ENCODE results near the gene TRMT61A.
A peak's percentile ranks its signal among the peaks of the same experiment; 100 is the strongest.

Gene TRMT61A

DNA sequence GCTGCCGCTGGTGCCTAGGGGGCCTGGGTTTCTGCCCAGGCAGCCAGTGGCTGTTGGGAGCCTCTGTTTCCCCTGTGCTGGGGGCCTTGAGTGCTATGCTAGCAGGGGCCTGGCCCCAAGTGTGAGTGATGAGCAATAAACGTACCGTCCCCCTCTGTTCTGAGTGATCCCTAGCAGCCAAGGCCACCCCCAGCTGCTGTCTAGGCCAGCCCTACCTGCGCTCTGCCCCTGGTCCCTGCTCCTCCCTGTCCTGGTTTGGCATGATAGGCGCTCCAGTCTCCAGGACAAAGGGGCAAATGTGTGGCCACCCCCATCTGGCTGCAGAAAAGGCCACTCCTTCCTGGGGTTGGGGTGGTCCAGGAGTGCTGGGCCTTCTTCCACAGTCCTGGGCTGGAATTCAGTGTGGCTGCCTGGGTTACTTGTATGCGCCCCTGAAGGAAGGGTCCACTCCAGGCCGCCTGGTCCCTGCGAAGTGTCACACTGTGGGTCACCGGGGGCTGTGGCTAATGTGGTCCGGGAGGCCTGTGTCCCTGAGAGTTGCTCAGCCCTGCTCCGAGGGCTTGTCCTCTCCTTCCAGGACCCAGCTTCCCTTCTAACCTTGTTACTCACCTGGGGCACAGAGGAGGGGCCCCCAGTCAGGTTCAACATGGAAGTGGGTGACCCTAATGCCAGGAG lies 7.0 kb downstream of the TRMT61A start:
- DNase-seq (ENCODE audit: low read depth) = no peak

DNA sequence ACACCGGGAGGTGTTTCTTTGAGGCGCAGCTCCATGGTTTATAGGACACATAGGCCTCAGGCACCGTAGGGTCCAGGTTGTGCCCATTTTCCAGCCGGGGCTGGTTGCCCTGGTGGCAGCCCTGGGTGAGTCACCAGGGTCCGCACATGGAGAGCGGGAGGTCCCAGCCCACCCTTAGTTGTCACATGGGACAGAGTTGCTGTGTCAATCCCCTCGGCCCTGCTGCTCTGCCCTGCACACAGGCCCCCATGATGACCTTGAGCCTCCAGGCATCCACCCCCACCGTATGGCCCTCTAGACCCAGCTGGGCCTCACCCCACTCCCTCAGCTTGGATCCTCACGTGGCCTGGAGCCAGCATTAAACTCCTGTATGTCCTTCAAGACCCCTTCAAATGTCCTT lies 7.7 kb downstream of the TRMT61A start:
- no peak for DNase-seq (ENCODE audit: low read depth)

DNA sequence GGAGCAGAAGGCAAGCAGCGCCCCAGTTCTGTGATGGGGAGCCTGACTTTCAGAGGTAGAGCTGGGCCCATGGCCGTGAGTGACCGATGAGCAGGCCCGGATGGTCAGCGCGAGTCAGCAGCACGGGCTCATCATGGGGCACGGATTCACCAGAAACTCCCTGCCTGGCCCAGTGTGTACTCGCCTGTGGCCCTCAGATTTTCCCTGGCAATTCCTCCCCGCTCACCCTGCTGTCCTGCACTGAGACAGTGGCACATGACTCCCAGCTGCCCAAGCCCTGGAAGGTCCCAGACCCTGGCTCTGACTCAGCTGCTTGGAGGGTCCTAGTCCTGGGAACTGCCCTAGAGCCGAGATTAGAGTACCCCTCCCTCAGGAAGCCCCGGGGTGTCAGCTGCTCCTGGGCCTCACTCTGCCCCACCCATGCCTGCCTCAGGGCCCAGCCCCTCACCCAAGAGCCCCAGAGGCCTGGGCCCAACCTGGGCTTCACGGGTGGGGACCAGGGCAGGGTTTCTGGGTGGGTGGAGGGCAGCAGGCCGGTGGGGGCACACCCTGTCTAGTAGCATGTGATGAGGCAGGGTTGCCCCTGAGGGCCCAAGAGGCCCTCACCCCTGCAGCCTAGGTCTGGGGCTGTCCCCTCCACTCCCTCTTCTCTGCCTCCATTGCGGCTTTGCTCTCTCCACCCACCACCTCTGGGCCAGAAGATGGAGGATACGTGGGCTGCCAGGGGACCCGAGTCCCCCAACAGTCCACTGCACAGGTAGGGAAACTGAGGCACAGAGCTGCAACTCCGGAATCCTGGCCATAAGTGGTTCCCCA lies 8.4 kb downstream of the TRMT61A start:
- no peak for DNase-seq (ENCODE audit: low read depth)

DNA sequence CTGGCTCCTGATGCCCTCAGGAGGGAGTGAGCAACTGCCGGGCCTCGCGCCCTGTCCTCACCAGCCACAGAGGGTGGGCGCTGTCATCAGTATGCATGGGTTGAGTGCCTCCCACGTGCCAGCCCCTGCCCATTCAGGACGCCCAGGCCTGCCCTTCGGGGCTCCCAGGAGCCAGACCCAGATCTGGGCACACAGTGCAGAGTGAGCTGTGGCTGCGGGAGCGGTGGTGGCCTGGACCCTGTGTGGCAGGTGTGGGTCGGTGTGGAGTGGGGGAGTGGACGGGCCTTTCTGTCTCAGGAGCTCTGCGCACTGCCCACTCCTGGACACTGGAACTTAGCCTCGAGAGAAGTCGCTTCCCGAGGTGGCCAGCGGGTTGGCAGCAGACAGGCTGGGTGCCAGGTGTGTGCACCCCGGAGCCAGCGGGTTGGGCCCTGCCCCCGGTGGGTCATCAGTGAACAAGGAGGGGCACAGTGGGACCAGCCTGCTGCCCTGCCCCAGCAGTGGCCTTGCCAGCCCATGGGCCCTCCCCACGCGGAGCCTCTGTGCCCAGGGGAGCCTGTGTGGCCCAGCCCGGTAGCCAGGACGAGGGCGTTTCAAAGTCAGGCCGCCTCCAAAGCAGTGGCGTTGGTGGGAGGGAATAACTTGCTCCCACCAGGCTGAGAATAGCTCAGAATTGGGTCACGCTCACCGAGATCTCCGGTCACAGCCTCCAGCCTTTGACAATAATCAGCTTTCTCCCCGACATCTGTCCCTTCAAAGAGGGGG lies 9.5 kb downstream of the TRMT61A start:
- DNase-seq (ENCODE audit: low read depth) = no peak

DNA sequence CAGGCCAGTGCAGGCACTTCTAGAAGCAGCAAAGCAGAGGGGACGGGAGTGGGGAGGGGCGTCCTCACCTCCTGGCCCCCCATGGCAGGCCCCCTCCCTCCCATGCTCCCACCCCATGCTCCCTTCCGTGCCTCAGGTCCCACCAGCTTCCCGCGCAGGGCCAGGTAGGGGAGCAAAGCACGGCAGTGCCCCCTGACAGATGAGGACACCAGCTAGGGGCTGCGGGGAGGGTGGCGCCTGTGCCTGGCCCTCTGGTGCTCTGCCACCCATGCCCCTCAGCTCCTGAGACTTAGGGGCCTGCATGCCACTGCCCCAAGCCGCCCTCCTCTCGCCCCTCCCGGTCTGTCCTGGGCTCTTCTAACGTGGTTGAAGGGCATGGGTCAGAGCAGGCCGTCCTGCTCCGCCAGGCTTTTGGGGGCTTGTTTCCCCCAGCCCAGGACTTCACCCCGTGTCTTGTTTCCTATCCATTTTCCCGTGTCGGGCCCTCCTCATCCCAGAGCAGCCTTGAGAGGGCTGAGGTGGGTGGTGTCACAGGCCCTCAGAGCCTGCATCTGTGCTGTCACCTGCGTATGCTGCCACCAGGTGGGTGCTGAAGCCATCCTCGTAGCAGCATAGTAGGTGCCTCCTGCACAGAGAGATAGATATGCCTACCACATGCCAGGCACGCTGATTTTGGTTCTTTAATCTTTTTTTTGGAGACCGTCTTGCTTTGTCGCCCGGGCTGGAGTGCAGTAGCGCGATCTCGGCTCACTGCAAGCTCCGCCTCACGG lies 10.2 kb downstream of the TRMT61A start:
- no peak for DNase-seq (ENCODE audit: low read depth)

DNA sequence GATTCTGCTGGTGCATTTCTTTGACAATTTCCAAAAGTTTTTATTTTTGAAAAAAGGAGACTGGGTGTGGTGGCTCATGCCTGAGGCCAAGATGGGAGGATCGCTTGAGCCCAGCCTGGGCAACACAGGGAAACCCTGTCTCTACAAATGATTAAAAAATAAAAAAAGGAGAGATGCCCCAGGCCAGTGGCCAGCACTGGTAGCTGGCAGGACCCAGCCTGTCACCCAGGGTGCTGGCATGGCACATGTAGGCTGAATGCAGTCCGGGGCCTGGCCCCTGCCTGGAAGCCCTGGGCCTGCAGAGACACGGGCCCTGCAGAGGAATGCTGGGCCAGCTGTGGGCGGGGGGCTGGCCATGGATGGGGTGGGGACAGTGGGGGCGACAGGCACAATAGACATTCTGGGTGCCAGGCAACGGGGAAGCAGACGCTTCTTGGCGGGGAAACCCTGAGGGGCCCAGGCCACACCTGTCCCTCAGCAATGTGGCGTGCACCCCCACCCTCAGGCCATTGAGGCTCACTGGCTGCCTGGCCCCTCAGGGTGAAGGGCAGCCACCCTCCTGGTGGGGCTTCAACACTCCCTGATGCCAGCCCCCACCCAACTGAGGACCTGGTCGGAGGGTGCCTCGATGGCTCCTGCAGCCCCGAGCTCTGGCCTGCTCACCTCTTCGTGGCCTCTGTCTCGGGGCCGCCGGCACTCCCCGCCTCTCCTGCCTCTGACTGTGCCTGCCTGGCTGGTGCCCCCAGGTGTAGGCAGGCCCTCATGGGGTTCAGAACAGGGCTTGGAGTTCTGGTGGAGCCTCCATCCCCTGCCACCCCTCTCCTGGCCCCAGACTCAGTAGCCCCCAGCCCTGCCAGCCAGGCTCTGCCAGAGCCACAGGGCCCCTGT lies 12.1 kb downstream of the TRMT61A start:
- DNase-seq (ENCODE audit: low read depth) = no peak

DNA sequence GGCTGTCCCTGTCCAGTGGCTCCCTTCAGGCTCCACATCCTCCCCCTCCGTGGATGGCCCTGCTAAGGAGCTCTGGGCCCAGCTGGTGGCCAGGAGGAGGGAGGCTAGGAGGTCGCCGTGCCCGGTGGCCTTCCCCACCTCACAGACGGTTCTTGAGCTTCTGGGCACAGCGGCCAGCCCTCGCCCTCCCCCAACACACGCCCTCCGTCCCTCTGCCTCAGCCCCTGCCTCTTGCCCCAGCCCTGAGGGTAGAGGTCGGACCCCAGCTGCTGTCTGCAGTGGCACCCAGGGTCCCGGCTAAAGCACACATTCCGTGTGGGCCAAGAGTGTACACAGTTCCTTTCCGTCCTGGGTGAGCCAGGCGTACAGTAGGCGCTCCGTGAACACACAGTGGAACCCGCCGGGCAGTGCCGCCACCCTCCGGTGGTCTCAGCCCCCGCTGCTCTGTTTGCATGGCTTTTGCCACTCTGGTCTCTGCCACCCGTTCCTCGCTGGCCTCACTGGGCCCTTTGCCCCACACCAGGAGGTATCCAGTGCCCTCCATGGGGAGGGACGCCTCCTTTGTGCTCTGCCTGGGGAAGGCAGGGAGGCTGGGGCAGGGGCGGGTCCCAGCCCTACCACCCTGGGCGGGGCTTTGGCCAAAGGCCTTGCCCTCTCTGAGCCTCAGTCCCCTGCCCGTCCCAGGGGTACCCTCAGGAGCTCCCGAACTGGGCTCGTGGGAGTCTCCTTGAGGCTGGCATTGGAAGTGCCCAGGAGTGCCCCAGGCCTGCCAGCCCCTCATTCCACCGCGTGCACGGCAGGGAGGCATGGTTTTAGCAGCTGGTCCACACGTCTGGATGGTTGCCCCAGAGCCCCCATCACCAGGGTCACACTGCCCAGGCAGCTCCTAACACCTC lies 13.0 kb downstream of the TRMT61A start:
- no peak for DNase-seq (ENCODE audit: low read depth)

DNA sequence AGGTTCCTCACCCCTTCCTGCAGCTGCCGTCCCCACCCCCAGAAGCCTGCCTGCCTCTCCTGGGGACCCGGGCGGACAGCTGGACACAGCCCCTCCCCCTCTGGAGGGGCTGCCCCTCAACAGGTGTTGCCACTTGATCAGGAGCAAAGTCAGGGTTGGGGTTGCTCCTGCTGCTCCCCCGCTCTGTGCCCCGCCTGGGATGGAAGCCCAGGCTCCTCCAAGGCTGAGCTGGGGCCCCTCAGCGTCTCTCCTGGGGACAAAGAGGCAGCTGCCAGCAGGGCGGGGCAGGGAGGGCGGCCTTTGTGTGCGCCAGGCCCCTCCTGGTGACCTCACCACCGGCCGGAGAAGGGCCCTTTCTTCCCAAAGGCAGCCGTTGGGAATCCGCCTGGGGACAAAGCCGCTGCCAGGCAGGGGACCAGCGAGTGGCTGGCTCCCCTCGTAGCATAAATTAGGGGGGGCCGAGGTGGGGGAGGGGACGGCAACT lies 13.7 kb downstream of the TRMT61A start:
- DNase-seq (ENCODE audit: low read depth) = no peak

DNA sequence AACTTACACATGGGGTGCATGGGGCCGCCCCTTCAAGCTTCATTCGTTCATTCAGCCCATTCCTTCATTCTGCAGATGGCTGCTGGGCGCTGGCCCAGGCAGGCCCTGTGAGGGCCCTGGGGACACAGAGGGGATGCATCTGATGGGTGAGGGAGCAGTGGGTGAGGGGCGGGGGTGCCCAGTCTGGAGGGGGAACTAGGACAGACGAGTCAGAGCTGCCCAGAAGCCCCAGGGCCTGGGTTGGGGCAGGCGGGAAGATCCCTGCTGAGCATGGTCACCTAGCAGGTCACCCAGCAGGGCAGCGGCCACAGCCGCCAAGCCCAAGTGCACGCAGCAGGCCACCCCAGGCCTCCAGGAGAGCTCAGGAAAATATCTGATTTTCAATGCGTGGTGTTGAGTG lies 14.1 kb downstream of the TRMT61A start:
- no peak for DNase-seq (ENCODE audit: low read depth)

DNA sequence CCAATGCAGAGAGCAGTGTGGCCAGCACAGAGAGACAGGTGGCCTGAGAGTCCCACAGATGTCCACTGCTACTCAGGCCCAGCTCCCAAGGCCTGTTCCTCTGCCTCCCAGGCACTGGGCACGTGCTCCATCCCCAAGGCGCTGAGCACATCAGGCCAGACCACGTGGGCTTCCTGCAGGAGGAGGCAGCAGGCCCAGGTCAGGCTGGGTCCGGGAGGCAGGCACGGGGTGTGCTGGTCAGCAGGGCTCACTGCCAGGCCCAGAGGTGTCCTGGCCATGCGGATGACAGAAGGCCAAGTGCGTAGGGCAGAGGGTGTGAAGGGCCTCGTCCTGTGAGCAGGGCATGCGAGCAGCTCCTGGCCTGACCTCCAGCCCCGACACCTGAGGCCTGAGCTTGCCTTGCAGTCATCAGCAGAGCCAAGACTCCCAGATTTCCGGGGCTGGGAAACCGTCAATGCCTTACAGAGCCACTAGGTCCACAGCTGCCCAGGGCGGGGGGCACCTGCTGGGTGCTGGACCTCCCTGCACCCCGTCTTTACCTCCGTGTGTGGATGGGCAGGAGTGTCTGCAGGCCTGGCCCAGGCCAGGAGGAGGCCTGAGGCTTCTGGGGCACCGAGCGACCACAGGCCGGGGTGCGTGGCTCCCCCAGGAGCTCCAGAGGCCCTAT lies 14.9 kb downstream of the TRMT61A start:
- DNase-seq (ENCODE audit: low read depth) = no peak

DNA sequence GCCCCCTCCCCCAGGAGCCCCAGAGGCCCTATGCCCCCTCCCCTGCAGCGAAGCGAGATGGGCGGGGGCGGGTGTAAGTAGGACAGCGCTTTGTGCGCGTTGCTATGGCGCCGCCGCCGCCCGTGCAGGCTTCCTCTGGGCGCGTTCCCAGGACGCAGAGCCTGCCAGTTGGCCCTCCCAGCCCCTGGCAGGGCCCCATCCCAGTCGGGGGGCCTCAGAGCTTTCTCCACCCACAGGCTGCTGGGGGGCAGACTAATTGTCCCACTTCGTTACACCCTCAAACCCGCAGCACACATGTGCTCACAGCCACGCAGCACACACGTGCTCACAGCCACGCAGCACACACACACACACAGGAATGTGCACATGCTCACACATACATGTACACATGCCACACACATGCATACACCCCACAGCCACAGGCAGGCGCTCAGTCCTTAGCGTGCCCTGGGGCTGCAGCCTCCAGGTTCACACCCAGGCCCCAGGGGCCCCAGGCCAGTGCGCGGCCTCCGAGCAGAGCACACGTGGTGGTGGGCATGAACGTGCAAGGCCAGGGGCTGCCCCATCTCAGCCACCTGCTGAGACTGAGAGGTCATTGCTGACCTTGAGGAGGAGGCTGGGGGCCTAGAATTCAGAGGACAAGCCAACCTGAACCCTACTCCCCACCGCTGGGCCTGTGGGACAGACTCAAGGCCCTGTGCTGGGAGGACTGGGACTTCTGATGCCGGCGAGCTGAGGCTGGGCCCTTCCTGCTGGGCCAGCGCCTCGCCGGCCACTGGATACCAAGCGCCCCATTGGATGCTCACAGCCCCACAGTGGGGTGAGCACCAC lies 15.6 kb downstream of the TRMT61A start:
- DNase-seq (ENCODE audit: low read depth) = no peak

DNA sequence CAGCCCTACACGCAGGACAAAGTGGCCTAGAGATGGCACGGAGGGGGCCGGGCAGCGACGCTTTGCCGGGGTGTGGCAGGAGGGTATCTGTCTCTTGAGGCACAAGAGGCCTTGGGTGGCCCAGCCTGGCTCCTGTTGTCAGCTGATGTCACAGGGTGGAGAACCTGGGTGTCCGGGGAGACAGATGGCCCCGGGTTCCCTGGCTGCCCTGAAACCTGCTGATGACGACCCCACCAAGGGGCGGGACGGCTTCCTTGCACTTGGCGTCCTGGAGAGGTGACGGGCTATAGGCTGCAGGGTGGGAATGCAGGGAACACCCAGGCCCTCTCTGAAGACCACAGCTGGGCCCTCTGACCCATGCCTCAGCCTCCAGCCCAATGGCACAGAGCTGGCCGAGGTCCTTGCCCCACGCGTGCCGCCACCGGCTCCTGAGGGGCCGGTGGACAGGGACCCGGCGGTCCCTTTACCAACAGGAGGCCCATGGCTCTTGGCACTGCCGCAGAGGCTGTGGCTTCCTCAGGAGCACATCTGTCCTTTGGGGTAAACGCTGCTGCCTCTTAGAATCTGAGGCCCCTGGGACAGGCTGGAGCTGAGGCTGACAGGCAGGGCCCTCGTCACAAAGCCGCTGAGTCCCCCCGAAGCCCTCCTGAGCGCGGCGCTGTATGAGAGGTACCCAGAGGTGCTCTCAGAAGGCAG lies 16.4 kb downstream of the TRMT61A start:
- no peak for DNase-seq (ENCODE audit: low read depth)

DNA sequence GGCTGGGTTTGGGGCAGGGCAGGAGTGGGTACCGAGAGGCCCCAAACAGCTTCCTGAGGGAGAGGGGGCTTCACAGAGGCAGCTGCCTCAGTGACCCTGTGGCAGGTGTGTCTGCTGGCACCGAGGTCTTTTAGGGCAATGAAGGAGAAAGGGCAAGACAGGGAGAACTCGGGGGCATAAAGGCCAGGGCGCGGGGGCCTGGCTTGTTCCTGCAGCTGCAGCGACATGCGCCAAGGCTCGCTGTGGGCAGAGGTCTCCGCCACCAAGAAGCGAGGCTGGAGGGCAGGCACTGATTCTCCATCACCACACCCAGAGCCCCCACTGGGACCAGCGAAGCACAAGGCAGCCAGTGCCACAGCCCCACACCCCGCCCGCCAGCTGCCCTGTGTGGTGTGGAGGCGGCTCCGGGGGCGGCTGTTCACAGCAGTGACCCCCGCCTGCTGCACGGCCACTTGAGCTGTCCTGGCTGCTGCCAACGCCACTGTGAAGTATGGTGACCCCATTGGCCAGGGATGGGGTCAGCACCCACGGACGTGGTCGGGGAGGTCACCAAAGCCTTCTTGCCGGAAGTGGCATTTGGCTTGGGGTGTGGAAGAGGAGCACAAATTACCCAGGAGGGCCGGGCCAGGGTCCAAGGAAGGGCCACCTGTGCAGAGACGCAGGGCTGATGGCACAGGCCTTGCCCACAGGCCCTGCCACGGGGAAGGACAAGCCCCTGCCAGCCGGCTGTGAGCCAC lies 17.1 kb downstream of the TRMT61A start:
- no peak for DNase-seq (ENCODE audit: low read depth)

DNA sequence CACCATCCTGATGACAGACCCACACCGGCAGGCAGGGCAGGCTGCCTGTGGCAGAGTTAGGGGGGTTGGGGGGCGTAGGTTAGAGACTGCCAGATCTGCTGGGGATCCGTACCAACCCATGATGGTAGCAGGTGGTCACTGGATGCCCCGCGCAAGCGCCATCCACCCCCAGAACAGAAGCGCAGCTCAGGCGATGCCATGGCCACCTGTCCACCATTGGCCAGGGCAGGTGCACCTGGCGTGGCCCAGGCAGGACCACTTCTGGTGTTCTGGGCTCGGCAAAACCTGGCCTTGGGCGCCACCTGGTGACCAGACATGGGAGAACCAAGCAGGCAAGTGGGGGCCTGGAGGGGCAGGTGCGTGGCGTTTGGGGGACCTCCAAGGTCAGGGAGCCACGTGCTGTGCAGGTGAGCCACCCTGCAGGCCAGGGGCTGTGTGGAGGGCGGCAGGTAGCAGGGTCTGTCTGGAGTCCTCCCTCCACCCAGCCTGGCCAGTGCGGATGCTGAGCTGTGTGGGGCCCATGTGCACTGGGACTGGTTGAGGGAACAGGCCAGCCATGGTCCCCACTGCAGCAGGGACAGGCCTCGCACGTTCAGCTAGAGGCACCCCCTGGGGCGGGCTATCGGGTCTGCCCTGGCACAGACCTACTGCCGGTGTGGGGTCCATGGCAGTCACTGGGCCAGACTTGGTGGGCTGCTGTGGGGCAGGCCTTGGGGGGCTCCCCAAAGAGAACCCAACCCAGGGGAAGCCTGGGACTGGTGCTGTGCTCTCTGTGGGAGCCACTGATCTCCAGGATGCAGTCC lies 17.9 kb downstream of the TRMT61A start:
- DNase-seq (ENCODE audit: low read depth) = peak; percentile 59

DNA sequence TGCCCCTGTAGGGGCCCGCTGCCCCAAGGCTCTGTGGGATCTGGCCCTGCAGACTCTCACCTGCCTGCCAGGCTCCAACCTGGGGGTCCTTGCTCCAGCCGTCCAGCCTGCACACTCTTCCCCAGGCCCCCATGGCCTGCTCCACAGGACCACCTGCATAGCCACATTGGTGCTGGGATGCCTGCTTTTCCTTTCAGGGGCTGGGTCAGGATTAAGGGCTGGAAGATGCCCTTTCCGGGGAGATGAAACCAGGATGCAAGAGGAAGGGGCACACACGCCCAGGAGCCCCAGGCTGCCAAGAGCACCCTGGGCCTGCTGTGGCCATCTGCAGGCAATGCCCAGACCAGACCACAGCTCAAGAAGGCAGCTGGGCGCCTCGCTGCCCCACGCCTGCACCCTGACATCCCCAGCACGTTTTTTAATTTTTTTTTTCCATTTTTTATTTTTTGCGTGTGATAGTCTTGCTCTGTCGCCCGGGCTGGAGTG lies 18.5 kb downstream of the TRMT61A start:
- no peak for DNase-seq (ENCODE audit: low read depth)

DNA sequence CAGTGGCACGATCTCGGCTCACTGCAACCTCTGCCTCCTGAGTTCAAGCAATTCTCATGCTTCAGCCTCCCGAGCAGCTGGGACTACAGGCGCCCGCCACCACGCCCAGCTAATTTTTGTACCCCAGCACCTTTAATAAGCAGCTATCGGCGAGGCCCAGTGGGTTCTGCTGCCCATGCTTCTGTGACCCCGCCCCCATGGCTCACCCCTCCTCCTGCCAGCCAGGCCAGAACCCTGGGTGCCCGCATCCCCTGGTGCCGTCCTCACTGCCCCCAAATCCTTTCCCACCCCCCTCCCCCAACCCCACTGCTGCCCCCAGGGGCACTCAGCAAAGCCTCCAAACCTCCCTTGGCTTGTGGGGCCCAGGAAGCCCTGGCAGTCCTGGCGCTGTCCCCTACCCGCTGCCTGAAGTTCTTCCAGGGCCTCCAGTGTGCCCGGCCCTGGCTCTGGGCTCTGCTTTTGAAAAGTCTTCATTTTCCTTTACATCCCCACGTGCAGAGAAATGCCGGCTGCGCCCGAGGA lies 19.0 kb downstream of the TRMT61A start:
- DNase-seq (ENCODE audit: low read depth) = no peak

All from stimulated activated CD8-positive, alpha-beta memory T cell treated with anti-CD3 and anti-CD28 coated beads, Interleukin-15, amount 100 ng/mL, for 1 hour (primary cell).